GM19025 (cell line): Measurements from ENCODE around the gene SERPINB7.

Experiments used
- ATAC-seq: cut with Tn5 transposase; IDR thresholded peaks from one replicate; pipeline ENCODE4 v1.9.1; 2021; ENCODE audit warnings: mild to moderate bottlenecking, low read depth, moderate library complexity; ENCODE audit not compliant: unreplicated experiment

Gene SERPINB7

DNA sequence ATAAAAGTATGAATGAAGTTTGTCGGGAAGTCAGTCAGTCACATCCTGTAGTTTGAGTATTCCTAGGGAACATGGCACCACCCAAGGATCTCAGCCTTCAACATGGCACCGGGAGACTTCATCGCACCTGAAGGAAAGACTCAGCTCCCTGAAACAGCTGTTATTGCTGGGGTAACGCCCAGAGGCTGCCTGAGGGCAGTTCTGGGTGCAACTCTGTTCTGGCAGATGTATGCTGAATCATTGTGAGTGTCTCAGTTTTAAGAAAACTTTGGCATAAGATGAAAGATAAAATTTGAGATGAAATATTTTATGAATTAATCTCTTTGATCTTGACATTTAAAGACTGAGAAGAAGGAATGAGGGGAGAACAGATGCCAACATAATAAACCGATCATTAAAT lies 62.4 kb downstream of the SERPINB7 start:
- ATAC-seq: no peak

DNA sequence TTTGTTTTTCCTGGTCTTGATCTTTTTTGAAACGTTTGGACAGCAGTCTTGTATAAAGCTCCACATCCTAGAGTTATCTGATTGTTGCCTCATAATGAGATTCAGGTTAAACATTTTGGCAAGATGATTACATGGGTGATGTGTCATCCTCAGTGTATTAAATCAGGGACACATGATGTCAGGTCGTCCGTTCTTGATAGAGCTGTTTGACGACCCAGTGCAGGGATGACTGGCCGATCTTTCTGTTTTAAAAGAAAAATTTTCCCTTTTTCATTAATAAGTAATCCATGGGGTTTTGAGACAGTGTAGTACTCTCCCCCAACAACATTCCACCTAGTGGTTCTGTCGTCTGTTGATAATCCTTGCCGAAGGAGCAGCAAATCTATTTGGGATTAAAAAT lies 67.8 kb downstream of the SERPINB7 start:
- ATAC-seq: peak; percentile 45

DNA sequence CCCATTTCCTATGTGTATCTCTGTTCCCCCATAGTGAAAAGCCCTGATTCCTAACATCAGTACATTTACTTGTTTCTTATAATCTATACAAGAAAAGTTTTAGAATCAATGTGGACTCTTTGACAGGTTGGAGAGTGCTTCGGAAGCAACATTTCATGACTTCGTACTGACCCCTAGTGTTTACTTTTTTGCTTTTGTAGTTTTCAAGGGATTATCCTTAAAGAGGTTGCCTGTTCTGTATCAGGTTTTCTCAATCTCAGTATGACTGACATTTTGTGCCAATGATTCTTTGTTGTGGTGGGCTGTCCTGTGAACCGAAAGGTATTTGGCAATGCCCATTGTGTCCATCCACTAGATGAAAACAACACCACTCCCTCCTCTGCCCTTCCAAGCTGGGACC lies 69.0 kb downstream of the SERPINB7 start:
- no peak for ATAC-seq

DNA sequence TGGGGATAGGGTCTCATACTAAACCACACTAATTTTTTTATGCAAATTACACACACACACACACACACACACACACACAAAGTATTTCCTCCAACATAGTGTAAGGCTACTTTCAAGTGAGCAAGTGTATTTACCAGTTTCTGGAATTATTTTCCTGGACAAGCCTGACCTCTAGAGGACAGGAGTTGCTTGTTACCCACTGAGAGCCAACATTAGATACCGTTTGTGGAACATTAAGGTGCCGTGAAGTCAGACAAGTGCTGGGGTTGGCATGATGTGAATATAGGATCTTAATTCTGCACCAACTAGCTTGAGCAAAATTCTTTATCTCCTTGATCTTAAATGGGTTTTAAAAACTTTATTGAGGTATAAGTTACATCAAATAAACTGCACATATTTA lies 72.9 kb downstream of the SERPINB7 start:
- ATAC-seq: no peak

DNA sequence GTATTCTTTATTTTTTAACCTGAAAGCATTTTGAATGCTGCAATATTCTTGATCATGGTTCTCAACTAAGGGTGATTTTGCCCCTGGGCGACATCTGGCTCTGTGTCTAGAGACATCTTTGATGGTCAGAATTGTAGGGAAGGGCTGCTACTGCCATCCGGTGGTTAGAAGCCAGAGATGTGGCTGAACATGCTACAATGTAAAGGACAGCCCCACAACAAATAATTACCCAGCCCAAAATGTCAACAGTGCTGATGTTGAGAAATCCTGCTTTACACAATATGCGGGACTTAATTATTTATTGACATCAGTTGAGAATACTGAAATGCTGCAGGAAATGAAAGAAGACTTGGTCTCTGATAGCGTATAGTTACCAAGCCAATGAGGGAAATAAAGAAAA lies 74.8 kb downstream of the SERPINB7 start:
- no peak for ATAC-seq

DNA sequence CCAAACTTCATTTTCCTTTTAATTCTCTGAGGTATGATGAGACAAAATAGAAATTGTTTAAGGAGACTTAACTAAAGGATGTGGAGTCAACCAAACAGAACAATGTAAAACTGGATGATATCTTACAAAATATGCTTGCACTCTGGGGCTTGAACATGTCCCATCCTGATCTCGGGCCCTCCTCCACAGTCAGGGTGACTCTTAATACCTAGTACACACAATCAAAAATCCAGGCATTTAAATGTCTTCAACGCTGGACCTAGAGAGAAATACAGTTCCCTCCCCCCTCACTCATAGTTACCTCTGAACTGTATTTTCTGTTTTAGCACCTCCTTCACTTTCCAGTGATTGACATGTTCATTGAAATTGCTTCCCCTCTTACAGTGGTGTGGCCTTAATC lies 75.4 kb downstream of the SERPINB7 start:
- no peak for ATAC-seq
